A549 (cell line): ENCODE data around the gene CDH16. TPM values are rescaled to one million over a fixed set of nuclear protein-coding genes. Genes with fewer than 3 reads are reported as not detected.

Source experiments
- ATAC-seq, 2 experiments: fragments of 200-7000 bp in 1 of 2; fragments of >200 bp in 1 of 2; cut with Nextera tagmentation in 1 of 2; cut with Tn5 transposase in 1 of 2; 3 replicates each; pipeline versions ENCODE4 v1.8.0 to v1.9.1; 2018 to 2020; ENCODE audit warnings: mild to moderate bottlenecking in 1 of 2, moderate library complexity in 1 of 2
- CTCF ChIA-PET: fragments of 300-600 bp; sonication (Branson Sonifier 250); formaldehyde crosslinking; extraction: SDS; loops from one replicate; lab custom pipeline; 2021; ENCODE audit warnings: antibody characterized with exemption, inconsistent platforms; lab: Yijun Ruan, JAX
- POLR2A ChIA-PET: fragments of 350-600 bp; formaldehyde crosslinking; extraction: SDS; loops from one replicate; lab custom pipeline; 2021; ENCODE audit warnings: antibody characterized with exemption, inconsistent platforms; lab: Yijun Ruan, JAX
- DNase-seq, 2 experiments: peaks; one replicate each; pipeline versions ENCODE4 v3.0.0 to v3.0.0-alpha.2; 2011 to 2016; ENCODE audit warnings: low read depth in 1 of 2, low spot score in 1 of 2
- FAIRE-seq: peaks from 2 replicates; lab custom pipeline; 2011; peaks lifted over from hg19 to GRCh38; lab: Jason Lieb, UNC
- H3K27ac ChIP-seq, 2 experiments: fragments of >200 bp; sonication (Bioruptor Twin); formaldehyde crosslinking; 3 replicates each; pipeline ENCODE4 v1.5.1; 2016 to 2017
- H3K4me1 ChIP-seq: fragments of >200 bp; sonication (Bioruptor Twin); formaldehyde crosslinking; 3 replicates; pipeline ENCODE4 v1.6.1; 2016
- H3K4me2 ChIP-seq: fragments of >200 bp; sonication (Bioruptor Twin); formaldehyde crosslinking; 3 replicates; pipeline ENCODE4 v1.6.1; 2016
- H3K4me3 ChIP-seq: fragments of >200 bp; sonication (Bioruptor Twin); formaldehyde crosslinking; 3 replicates; pipeline ENCODE4 v1.5.1; 2016
- H3K9me3 ChIP-seq: fragments of >200 bp; sonication (Bioruptor Twin); formaldehyde crosslinking; 3 replicates; pipeline ENCODE4 v1.6.1; 2016
- BCL3 ChIP-seq: fragments of >200 bp; sonication (Bioruptor Twin); formaldehyde crosslinking; IDR thresholded peaks from 3 replicates; pipeline ENCODE4 v1.6.1; 2016
- CBX2 ChIP-seq: fragments of 200-600 bp; sonication (generic); IDR thresholded peaks from 2 replicates; pipeline ENCODE4 v1.6.1; 2016; ENCODE audit warnings: low read depth, mild to moderate bottlenecking, borderline replicate concordance
- CHD2 ChIP-seq: fragments of 150-350 bp; IDR thresholded peaks from 2 replicates; pipeline ENCODE4 v1.6.1; 2014; ENCODE audit warnings: low read length; ENCODE audit not compliant: partially characterized antibody
- EHMT2 ChIP-seq: fragments of 200-600 bp; sonication (generic); IDR thresholded peaks from 2 replicates; pipeline ENCODE4 v1.6.1; 2016; ENCODE audit warnings: antibody characterized with exemption, low read depth, mild to moderate bottlenecking, moderate library complexity
- EP300 ChIP-seq, 2 experiments: fragments of >200 bp; sonication (Bioruptor Twin); formaldehyde crosslinking; IDR thresholded peaks; 2 replicates in 1 of 2; 3 replicates in 1 of 2; pipeline ENCODE4 v1.6.1; 2016 to 2017
- HDAC2 ChIP-seq: fragments of 200-600 bp; sonication (generic); IDR thresholded peaks from 2 replicates; pipeline ENCODE4 v1.6.1; 2016
- HMGXB4 ChIP-seq: fragments of 250-450 bp; sonication (Bioruptor Pico); IDR thresholded peaks from 2 replicates; pipeline ENCODE4 v1.5.0; 2021; ENCODE audit warnings: mild to moderate bottlenecking, moderate library complexity, borderline replicate concordance
- HOXA7 ChIP-seq: fragments of 250-450 bp; sonication (Bioruptor Pico); IDR thresholded peaks from 2 replicates; pipeline ENCODE4 v1.5.0; 2020; ENCODE audit warnings: mild to moderate bottlenecking, moderate library complexity
- KDM5A ChIP-seq: fragments of 200-600 bp; sonication (generic); IDR thresholded peaks from 2 replicates; pipeline ENCODE4 v1.6.1; 2016; ENCODE audit warnings: antibody characterized with exemption, mild to moderate bottlenecking
- MAFK ChIP-seq: fragments of 450-650 bp; IDR thresholded peaks from 2 replicates; pipeline ENCODE4 v1.6.1; 2014; ENCODE audit not compliant: partially characterized antibody
- MAZ ChIP-seq: fragments of 150-350 bp; IDR thresholded peaks from 2 replicates; pipeline ENCODE4 v1.6.1; 2014; ENCODE audit warnings: antibody characterized with exemption, low read depth, low read length, borderline replicate concordance
- NFE2L2 ChIP-seq: fragments of 150-350 bp; conservative IDR thresholded peaks from 2 replicates; pipeline ENCODE4 v1.6.1; 2014; ENCODE audit warnings: low read length
- PHF8 ChIP-seq: fragments of 200-600 bp; sonication (generic); IDR thresholded peaks from 2 replicates; pipeline ENCODE4 v1.6.1; 2016; ENCODE audit warnings: low read depth, mild to moderate bottlenecking, antibody characterized with exemption, moderate library complexity, borderline replicate concordance
- POLR2A ChIP-seq: IDR thresholded peaks from 2 replicates; pipeline ENCODE4 v1.6.1; 2012; ENCODE audit warnings: mild to moderate bottlenecking, low read length
- RFX5 ChIP-seq: fragments of 450-650 bp; IDR thresholded peaks from 2 replicates; pipeline ENCODE4 v1.7.1; 2014; ENCODE audit warnings: antibody characterized with exemption, mild to moderate bottlenecking, moderate library complexity
- SMC3 ChIP-seq: fragments of >200 bp; sonication (Bioruptor Twin); formaldehyde crosslinking; IDR thresholded peaks from 3 replicates; pipeline ENCODE4 v1.6.1; 2018; ENCODE audit warnings: inconsistent platforms
- SREBF2 ChIP-seq: fragments of 450-650 bp; IDR thresholded peaks from 2 replicates; pipeline ENCODE4 v1.6.1; 2014; ENCODE audit warnings: mild to moderate bottlenecking, moderate library complexity
- ZC3H11A ChIP-seq: fragments of 450-650 bp; IDR thresholded peaks from 2 replicates; pipeline ENCODE4 v1.6.1; 2014; ENCODE audit warnings: antibody characterized with exemption, mild to moderate bottlenecking
- ZFP36 ChIP-seq: fragments of 450-650 bp; IDR thresholded peaks from 2 replicates; pipeline ENCODE4 v1.6.1; 2014; ENCODE audit warnings: borderline replicate concordance; ENCODE audit not compliant: partially characterized antibody
- ZNF302 ChIP-seq: fragments of 250-450 bp; sonication (Bioruptor Pico); IDR thresholded peaks from 2 replicates; pipeline ENCODE4 v1.9.0; 2021; ENCODE audit warnings: inconsistent platforms, mild to moderate bottlenecking, moderate library complexity
- WGBS: methylation state at CpG from one replicate; pipeline ENCODE4 v1.1.6; 2017; ENCODE audit errors: missing lambda C conversion rate; 5-methylcytosine and 5-hydroxymethylcytosine counted together
- polyA plus RNA-seq, 4 experiments: library from polyadenylated mRNA; depleted of rRNA in 3 of 4; stranded (reverse); fragments of >200 nt; fragmentation: RNase III in 1 of 4; extraction: RNeasy Plus Mini Kit Qiagen cat#74134 plus additional on column Dnase treatment in 1 of 4; gene quantifications; 2 replicates in 3 of 4; 3 replicates in 1 of 4; pipeline ENCODE4 v1.2.3, GENCODE V29; 2011 to 2017
- TF ChIP-seq, protein P1 (sequence below): fragments of 150-350 bp; IDR thresholded peaks from 2 replicates; pipeline ENCODE4 v1.6.1; 2014; ENCODE audit warnings: low read depth, mild to moderate bottlenecking, low read length
- TF ChIP-seq, protein P2 (sequence below): IDR thresholded peaks from 2 replicates; pipeline ENCODE4 v1.6.1; 2012
- TF ChIP-seq, protein P3 (sequence below): fragments of 250-450 bp; sonication (Bioruptor Pico); IDR thresholded peaks from 2 replicates; pipeline ENCODE4 v1.5.0; 2020; ENCODE audit warnings: low read depth, mild to moderate bottlenecking, moderate library complexity
- TF ChIP-seq, protein P4 (sequence below): fragments of >200 bp; sonication (Bioruptor Twin); formaldehyde crosslinking; IDR thresholded peaks from 2 replicates; pipeline ENCODE4 v1.6.1; 2016
- TF ChIP-seq, protein P5 (sequence below): IDR thresholded peaks from 2 replicates; pipeline ENCODE4 v1.6.1; 2012
- TF ChIP-seq, protein P6 (sequence below): fragments of >200 bp; sonication (Bioruptor Twin); formaldehyde crosslinking; IDR thresholded peaks from 3 replicates; pipeline ENCODE4 v1.5.1; 2016

The CDH16 gene
- polyA plus RNA-seq, 2 of the 4 experiments (the other 2 are of a cell fraction), result 0.18 to 0.25 TPM

- ChIA-PET POLR2A (no interaction called here), CTCF (interaction anchor here (1.7 to 5.9 kb wide), 4 partner anchors 9 to 255 kb away, joined by 6 to 65 read pairs (median 16); partner anchors contain the start of gene NAE1)
- FAIRE-seq (no peak), ATAC-seq (no peak)
- no peak overlapping the region for H3K4me3 ChIP-seq
- no peak overlapping the region for H3K4me2 ChIP-seq
- no peak overlapping the region for H3K27ac ChIP-seq
- H3K9me3 ChIP-seq, result no peaks in the 10 kb centered on the region
- TF ChIP-seq, protein P1, sequence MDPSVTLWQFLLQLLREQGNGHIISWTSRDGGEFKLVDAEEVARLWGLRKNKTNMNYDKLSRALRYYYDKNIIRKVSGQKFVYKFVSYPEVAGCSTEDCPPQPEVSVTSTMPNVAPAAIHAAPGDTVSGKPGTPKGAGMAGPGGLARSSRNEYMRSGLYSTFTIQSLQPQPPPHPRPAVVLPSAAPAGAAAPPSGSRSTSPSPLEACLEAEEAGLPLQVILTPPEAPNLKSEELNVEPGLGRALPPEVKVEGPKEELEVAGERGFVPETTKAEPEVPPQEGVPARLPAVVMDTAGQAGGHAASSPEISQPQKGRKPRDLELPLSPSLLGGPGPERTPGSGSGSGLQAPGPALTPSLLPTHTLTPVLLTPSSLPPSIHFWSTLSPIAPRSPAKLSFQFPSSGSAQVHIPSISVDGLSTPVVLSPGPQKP, result no peak
- TF ChIP-seq SREBF2 (no peak), MAZ (no peak), SMC3 (no peak), CHD2 (no peak), ZC3H11A (no peak), KDM5A (no peak), CBX2 (no peak), ZFP36 (no peak), HDAC2 (no peak), PHF8 (no peak), POLR2A (no peak), HMGXB4 (CRISPR knock-in tag) (no peak), BCL3 (no peak)
- TF ChIP-seq, protein P2, sequence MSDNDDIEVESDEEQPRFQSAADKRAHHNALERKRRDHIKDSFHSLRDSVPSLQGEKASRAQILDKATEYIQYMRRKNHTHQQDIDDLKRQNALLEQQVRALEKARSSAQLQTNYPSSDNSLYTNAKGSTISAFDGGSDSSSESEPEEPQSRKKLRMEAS, result no peak
- TF ChIP-seq, protein P3, sequence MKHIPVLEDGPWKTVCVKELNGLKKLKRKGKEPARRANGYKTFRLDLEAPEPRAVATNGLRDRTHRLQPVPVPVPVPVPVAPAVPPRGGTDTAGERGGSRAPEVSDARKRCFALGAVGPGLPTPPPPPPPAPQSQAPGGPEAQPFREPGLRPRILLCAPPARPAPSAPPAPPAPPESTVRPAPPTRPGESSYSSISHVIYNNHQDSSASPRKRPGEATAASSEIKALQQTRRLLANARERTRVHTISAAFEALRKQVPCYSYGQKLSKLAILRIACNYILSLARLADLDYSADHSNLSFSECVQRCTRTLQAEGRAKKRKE (CRISPR knock-in tag), result no peak
- TF ChIP-seq, protein P4, sequence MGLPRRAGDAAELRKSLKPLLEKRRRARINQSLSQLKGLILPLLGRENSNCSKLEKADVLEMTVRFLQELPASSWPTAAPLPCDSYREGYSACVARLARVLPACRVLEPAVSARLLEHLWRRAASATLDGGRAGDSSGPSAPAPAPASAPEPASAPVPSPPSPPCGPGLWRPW, result no peak
- TF ChIP-seq, all 56 proteins: peak for 0
- H3K4me1 ChIP-seq, result peaks cover 9% of the 10 kb centered on the region; the same call in 1 of the 3 replicates
- DNase-seq, result no peak
Measured at GRCh38 chr16:66863707-66864106, 55.0 kb downstream of the CDH16 start.

DNA sequence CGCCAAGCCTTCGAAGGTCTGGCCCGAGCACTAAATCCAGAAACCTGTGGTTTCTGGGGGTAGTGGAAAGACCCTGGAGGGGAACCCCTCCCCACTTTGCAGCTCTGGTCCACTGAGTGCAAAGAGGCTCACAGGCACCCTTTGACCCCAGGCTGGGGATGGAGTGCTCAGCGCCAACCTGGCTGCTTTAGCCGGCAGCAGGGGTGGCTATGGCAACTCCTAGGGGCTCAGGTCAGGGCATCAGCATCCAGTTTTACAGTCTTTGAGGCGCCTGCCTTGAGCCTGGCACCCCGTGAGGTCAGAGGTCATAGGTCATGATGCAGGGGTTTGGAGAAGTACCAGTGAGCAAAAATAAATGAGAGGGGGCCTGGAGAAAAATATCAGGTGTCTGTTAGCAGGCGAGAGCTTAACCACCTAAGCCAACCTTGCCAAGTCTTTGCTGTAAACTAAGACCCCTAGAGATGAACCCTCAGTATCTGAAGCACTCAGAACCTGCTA is 56.6 kb downstream of the CDH16 start:
- Histone ChIP-seq H3K4me1 (peaks cover 9% of the 10 kb centered on the region; the same call in 1 of the 3 replicates), H3K4me2 (no peak overlapping the region), H3K27ac (no peak overlapping the region), H3K4me3 (no peak overlapping the region), H3K9me3 (no peaks in the 10 kb centered on the region)
- ChIA-PET CTCF (interaction anchor here (1.2 to 3.5 kb wide), 7 partner anchors 11 to 253 kb away, joined by 4 to 17 read pairs (median 6); partner anchors contain the start of gene NAE1), POLR2A (interaction anchor here (0.8 kb wide), 1 partner anchor 11 kb away, joined by 4 read pairs; no protein-coding TSS in a partner anchor)
- ATAC-seq, result no peak
- 77% methylated on average over 8 of the region's 8 CpGs for WGBS
- no peak for FAIRE-seq
- DNase-seq, result no peak
- TF ChIP-seq HOXA7 (CRISPR knock-in tag), result no peak
- TF ChIP-seq EP300 (IDR thresholded peaks at IDR 0.05), result no peak
- TF ChIP-seq, protein P5, sequence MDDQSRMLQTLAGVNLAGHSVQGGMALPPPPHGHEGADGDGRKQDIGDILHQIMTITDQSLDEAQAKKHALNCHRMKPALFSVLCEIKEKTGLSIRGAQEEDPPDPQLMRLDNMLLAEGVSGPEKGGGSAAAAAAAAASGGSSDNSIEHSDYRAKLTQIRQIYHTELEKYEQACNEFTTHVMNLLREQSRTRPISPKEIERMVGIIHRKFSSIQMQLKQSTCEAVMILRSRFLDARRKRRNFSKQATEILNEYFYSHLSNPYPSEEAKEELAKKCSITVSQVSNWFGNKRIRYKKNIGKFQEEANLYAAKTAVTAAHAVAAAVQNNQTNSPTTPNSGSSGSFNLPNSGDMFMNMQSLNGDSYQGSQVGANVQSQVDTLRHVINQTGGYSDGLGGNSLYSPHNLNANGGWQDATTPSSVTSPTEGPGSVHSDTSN, result no peak
- TF ChIP-seq MAFK, result no peak
- no peak for TF ChIP-seq EHMT2
- no peak for TF ChIP-seq NFE2L2
- TF ChIP-seq ZC3H11A, result no peak
- TF ChIP-seq, protein P2, result no peak
- TF ChIP-seq, protein P6, sequence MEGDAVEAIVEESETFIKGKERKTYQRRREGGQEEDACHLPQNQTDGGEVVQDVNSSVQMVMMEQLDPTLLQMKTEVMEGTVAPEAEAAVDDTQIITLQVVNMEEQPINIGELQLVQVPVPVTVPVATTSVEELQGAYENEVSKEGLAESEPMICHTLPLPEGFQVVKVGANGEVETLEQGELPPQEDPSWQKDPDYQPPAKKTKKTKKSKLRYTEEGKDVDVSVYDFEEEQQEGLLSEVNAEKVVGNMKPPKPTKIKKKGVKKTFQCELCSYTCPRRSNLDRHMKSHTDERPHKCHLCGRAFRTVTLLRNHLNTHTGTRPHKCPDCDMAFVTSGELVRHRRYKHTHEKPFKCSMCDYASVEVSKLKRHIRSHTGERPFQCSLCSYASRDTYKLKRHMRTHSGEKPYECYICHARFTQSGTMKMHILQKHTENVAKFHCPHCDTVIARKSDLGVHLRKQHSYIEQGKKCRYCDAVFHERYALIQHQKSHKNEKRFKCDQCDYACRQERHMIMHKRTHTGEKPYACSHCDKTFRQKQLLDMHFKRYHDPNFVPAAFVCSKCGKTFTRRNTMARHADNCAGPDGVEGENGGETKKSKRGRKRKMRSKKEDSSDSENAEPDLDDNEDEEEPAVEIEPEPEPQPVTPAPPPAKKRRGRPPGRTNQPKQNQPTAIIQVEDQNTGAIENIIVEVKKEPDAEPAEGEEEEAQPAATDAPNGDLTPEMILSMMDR, result no peak
- TF ChIP-seq, protein P4, result no peak
- no peak for TF ChIP-seq ZNF302 (CRISPR knock-in tag)
- TF ChIP-seq, protein P3 (CRISPR knock-in tag), result no peak
- no peak for TF ChIP-seq CHD2
- no peak for TF ChIP-seq CBX2
- no peak for TF ChIP-seq RFX5
